Measurements from ENCODE around the gene SLC2A9.

The SLC2A9 gene

GRCh38 chr4:10032625-10033024 lies 11.3 kb upstream of the SLC2A9 start:
- H3K9me3 Mint-ChIP-seq (ENCODE audit: low read depth) = no peaks in the 10 kb centered on the region
- H3K27me3 Mint-ChIP-seq = peaks cover 2% of the 10 kb centered on the region
- H3K4me3 Mint-ChIP-seq = no peak overlapping the region
- H3K27ac Mint-ChIP-seq = no peak overlapping the region
- peaks cover 9% of the 10 kb centered on the region for H3K36me3 Mint-ChIP-seq
- peaks cover 7% of the 10 kb centered on the region for H3K4me1 Mint-ChIP-seq (ENCODE audit: low read depth)

GRCh38 chr4:10031668-10032590 lies 10.6 kb upstream of the SLC2A9 start:
- no peak overlapping the region for H3K4me3 Mint-ChIP-seq
- H3K27me3 Mint-ChIP-seq = peaks cover 3% of the 10 kb centered on the region
- H3K36me3 Mint-ChIP-seq = peaks cover 7% of the 10 kb centered on the region
- H3K4me1 Mint-ChIP-seq (ENCODE audit: low read depth) = peaks cover 7% of the 10 kb centered on the region
- no peaks in the 10 kb centered on the region for H3K9me3 Mint-ChIP-seq (ENCODE audit: low read depth)
- H3K27ac Mint-ChIP-seq = no peak overlapping the region

DNA sequence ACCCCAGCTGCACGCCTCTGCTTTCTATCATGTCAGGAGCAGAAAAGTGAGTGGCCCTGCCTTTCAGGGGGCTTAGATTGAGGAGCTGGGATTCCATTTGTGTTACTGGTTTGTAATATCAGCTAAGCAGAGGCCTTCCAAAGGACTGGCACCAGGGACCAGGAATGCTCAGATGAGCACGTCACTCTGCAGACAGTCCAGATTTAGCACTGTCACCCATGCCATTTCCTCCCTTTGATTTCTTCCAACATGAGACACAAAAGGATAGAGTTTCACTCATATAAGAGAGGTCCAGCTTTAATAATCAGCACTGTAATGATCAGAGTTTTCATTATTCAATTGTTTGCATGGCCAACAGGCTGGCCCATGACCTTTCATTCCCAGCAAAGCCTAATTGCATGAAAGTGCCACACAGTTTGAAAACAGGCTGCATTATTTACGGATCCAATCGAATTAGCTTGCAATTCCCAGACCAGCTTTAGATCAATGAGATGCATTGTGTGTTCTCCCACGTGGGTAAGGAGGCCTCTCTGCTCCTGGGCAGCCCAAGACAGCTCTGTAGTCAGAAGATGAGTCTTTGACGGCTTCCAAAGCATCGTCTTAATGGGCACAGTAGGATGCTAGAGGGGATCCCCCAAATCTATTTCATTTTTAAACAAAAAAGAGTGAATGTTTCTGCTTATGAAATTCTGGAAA lies 9.8 kb upstream of the SLC2A9 start:
- Mint-ChIP-seq H3K9me3 (ENCODE audit: low read depth) (no peaks in the 10 kb centered on the region), H3K36me3 (peaks cover 7% of the 10 kb centered on the region), H3K4me1 (ENCODE audit: low read depth) (peaks cover 7% of the 10 kb centered on the region), H3K27me3 (peaks cover 3% of the 10 kb centered on the region), H3K27ac (no peak overlapping the region), H3K4me3 (no peak overlapping the region)

DNA sequence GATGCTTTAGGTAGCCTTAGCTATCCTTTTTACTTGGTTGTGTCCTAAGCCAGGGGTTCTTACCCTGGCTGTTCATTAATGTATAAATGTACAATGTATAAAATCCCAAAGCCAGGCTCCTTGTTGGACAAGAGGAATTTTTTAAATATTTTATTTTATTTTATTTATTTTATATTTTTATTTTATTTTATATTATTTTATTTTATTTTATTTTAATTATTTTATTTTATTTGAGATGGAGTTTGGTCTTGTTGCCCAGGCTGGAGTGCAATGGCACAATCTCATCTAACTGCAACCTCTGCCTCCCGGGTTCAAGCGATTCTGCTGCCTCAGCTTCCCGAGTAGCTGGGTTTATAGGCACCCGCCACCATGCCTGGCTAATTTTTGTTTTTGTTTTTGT lies 8.1 kb upstream of the SLC2A9 start:
- Mint-ChIP-seq H3K36me3 (peaks cover 2% of the 10 kb centered on the region), H3K27me3 (peaks cover 3% of the 10 kb centered on the region), H3K4me3 (no peak overlapping the region), H3K9me3 (ENCODE audit: low read depth) (no peaks in the 10 kb centered on the region), H3K27ac (no peak overlapping the region), H3K4me1 (ENCODE audit: low read depth) (peaks cover 7% of the 10 kb centered on the region)

DNA sequence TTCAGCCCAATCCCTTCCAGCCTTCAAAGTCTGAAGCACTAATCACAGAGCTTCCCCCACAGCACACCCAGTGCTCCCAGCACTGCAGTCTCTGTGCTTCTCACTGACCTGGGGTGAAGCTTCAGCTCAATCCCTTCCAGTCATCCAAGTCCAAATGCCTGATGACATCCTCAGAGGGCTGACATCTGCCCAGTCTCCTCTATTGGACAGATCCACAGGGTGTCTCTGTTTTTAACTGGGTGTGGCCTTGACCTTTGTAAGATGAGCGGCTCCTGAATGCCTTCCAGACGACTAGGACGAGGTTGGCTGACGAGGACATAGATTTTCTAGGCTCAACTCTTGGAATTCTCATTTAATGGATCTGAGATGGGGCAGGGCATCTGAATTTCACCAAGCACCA lies 7.6 kb upstream of the SLC2A9 start:
- Mint-ChIP-seq H3K36me3 (peaks cover 4% of the 10 kb centered on the region), H3K9me3 (ENCODE audit: low read depth) (no peaks in the 10 kb centered on the region), H3K4me1 (ENCODE audit: low read depth) (peaks cover 6% of the 10 kb centered on the region), H3K27me3 (peaks cover 3% of the 10 kb centered on the region), H3K27ac (no peak overlapping the region), H3K4me3 (no peak overlapping the region)

- H3K27me3 Mint-ChIP-seq = peaks cover 2% of the 10 kb centered on the region
- H3K9me3 Mint-ChIP-seq (ENCODE audit: low read depth) = no peaks in the 10 kb centered on the region
- H3K4me3 Mint-ChIP-seq = no peak overlapping the region
- no peaks in the 10 kb centered on the region for H3K4me1 Mint-ChIP-seq (ENCODE audit: low read depth)
- no peak overlapping the region for H3K27ac Mint-ChIP-seq
- peaks cover 3% of the 10 kb centered on the region for H3K36me3 Mint-ChIP-seq
Observed at GRCh38 chr4:10026485-10026884, 5.2 kb upstream of the SLC2A9 start.

GRCh38 chr4:10025230-10025806 lies 4.0 kb upstream of the SLC2A9 start:
- H3K4me3 Mint-ChIP-seq = no peak overlapping the region
- peaks cover 2% of the 10 kb centered on the region for H3K27me3 Mint-ChIP-seq
- peaks cover 3% of the 10 kb centered on the region for H3K36me3 Mint-ChIP-seq
- H3K27ac Mint-ChIP-seq = no peak overlapping the region
- H3K4me1 Mint-ChIP-seq (ENCODE audit: low read depth) = no peaks in the 10 kb centered on the region
- no peaks in the 10 kb centered on the region for H3K9me3 Mint-ChIP-seq (ENCODE audit: low read depth)

GRCh38 chr4:10024303-10024702 lies 3.0 kb upstream of the SLC2A9 start:
- Mint-ChIP-seq H3K27me3 (peaks cover 2% of the 10 kb centered on the region), H3K9me3 (ENCODE audit: low read depth) (no peaks in the 10 kb centered on the region), H3K27ac (no peak overlapping the region), H3K4me1 (ENCODE audit: low read depth) (peaks cover 1% of the 10 kb centered on the region), H3K4me3 (no peak overlapping the region), H3K36me3 (peaks cover 3% of the 10 kb centered on the region)

DNA sequence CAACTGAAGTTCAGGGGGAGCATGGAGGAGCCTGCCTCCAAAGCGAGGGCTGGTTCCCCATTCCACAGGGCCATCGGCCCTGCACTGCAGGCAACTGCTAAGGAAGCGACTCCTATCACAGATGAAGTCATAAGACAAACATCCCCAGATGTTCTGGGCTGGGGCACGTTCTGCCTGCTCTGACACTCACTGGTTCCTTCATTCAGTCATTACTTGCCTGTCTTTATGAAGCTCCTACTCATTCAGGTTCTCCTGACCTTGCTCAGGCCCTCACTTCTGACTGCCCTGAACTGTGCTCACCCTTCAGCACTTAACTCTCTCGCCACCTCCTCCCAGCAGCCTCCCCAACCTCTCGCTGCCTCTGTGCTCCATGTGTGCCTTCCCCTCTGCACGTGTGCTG lies 2.5 kb upstream of the SLC2A9 start:
- Mint-ChIP-seq H3K4me3 (no peak overlapping the region), H3K27me3 (peaks cover 2% of the 10 kb centered on the region), H3K4me1 (ENCODE audit: low read depth) (peaks cover 6% of the 10 kb centered on the region), H3K9me3 (ENCODE audit: low read depth) (no peaks in the 10 kb centered on the region), H3K36me3 (peaks cover 3% of the 10 kb centered on the region), H3K27ac (no peak overlapping the region)

DNA sequence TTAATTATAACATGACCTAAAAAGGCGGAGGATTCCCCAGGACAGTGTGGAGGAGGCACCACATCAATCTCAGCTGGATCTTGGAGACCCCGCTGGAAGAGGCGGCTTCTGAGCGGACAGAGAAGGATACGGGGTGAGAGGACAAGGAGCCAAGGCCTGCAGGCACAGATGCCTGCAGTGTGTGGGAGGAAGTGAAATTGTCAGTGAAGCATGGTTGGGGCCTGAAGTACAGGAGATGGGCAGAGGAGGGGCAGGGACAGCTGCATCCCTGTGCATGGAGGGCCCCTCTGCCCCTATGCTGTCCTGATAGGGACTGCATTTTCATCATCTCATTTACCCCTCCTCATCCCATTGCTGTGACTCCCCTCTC lies 1.7 kb upstream of the SLC2A9 start:
- H3K27ac Mint-ChIP-seq = no peak overlapping the region
- H3K27me3 Mint-ChIP-seq = peaks cover 2% of the 10 kb centered on the region
- no peak overlapping the region for H3K4me3 Mint-ChIP-seq
- H3K4me1 Mint-ChIP-seq (ENCODE audit: low read depth) = peaks cover 11% of the 10 kb centered on the region
- H3K36me3 Mint-ChIP-seq = peaks cover 3% of the 10 kb centered on the region
- H3K9me3 Mint-ChIP-seq (ENCODE audit: low read depth) = no peaks in the 10 kb centered on the region

- Mint-ChIP-seq H3K4me1 (ENCODE audit: low read depth) (peaks cover 11% of the 10 kb centered on the region), H3K36me3 (peaks cover 3% of the 10 kb centered on the region), H3K27ac (no peak overlapping the region), H3K4me3 (no peak overlapping the region), H3K27me3 (peaks cover 2% of the 10 kb centered on the region), H3K9me3 (ENCODE audit: low read depth) (no peaks in the 10 kb centered on the region)
Observed at GRCh38 chr4:10022346-10023049, 1.2 kb upstream of the SLC2A9 start.

DNA sequence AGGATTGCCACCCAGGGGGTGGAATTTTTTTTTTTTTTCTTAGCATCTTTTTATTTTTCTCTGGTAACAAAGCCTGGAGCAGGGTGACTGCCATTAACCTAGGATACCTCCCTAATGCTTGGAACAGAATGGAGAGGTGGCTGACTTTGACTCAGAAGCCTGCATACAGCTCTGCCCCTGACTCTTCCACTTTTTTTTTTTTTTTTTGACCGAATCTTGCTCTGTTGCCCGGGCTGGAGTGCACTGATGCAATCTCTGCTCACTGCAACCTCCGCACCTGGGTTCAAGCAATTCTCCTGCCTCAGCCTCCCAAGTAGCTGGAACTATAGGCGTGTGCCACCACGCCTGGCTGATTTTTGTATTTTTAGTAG lies 341 bp upstream of the SLC2A9 start:
- peaks cover 11% of the 10 kb centered on the region for H3K4me1 Mint-ChIP-seq (ENCODE audit: low read depth)
- H3K4me3 Mint-ChIP-seq = no peak overlapping the region
- no peaks in the 10 kb centered on the region for H3K27me3 Mint-ChIP-seq
- no peak overlapping the region for H3K27ac Mint-ChIP-seq
- H3K36me3 Mint-ChIP-seq = peaks cover 3% of the 10 kb centered on the region
- H3K9me3 Mint-ChIP-seq (ENCODE audit: low read depth) = no peaks in the 10 kb centered on the region

DNA sequence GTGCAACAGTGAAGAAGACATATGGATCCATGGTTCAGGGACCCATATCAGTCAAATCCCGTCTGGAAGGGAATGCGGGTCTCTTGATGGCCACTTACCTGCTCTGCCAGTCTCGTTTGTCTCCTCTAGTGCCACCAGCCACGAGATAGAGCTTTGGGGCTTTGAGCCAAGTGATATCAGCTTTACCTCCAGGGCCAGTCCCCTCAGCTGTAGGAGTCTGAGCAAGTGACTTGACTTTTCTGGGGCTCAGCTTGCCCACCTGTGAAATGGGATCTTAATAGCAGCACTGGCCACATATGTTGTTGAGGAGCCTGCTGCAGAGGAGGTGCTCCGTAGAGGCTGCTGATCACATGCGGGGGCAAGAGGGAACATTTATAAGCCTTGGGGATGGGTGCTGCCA lies 1.2 kb downstream of the SLC2A9 start:
- H3K27ac Mint-ChIP-seq = no peak overlapping the region

GRCh38 chr4:10019521-10020051 lies 1.7 kb downstream of the SLC2A9 start:
- no peaks in the 10 kb centered on the region for H3K27me3 Mint-ChIP-seq
- H3K27ac Mint-ChIP-seq = peak overlapping the region; percentile 89
- H3K4me1 Mint-ChIP-seq (ENCODE audit: low read depth) = peaks cover 11% of the 10 kb centered on the region
- peaks cover 3% of the 10 kb centered on the region for H3K36me3 Mint-ChIP-seq
- no peaks in the 10 kb centered on the region for H3K9me3 Mint-ChIP-seq (ENCODE audit: low read depth)
- peak overlapping the region; percentile 79 for H3K4me3 Mint-ChIP-seq

More for the DNA sequence above, 1.2 kb downstream of the SLC2A9 start:
- peak overlapping the region; percentile 3 for H3K4me3 Mint-ChIP-seq
- H3K9me3 Mint-ChIP-seq (ENCODE audit: low read depth) = no peaks in the 10 kb centered on the region
- peaks cover 3% of the 10 kb centered on the region for H3K36me3 Mint-ChIP-seq
- H3K4me1 Mint-ChIP-seq (ENCODE audit: low read depth) = peaks cover 11% of the 10 kb centered on the region
- no peaks in the 10 kb centered on the region for H3K27me3 Mint-ChIP-seq

Data from activated naive CD8-positive, alpha-beta T cell (primary cell).